Left renal pelvis (tissue), 4 donors: ENCODE measurements around the gene BNC2. TPM values are rescaled to one million over a fixed set of nuclear protein-coding genes. Genes with fewer than 3 reads are reported as not detected.

ENCODE experiments used
- DNase-seq, 4 donors: peaks; one replicate each; pipeline ENCODE4 v3.0.0-alpha.2; 2013; ENCODE audit warnings: low read depth in 4 of 4, low spot score in 3 of 4
- polyA plus RNA-seq, 4 donors: library from polyadenylated mRNA; unstranded; fragments of 120-200 nt; gene quantifications; one replicate each; pipeline ENCODE4 v1.2.1, GENCODE V29; 2013; ENCODE audit not compliant: insufficient read length in 4 of 4

BNC2 gene
- polyA plus RNA-seq, 4 donors, result 8.2 to 47.7 (median 9.3) TPM

GRCh38 chr9:16817002-16817401 is 53.5 kb downstream of the BNC2 start:
- no peak for DNase-seq

GRCh38 chr9:16816011-16816410 is 54.5 kb downstream of the BNC2 start:
- DNase-seq, result no peak

GRCh38 chr9:16815079-16815478 is 55.4 kb downstream of the BNC2 start:
- DNase-seq, result no peak

- no peak for DNase-seq
These were observed 56.6 kb downstream of the BNC2 start for GRCh38 chr9:16813838-16814237.

DNA sequence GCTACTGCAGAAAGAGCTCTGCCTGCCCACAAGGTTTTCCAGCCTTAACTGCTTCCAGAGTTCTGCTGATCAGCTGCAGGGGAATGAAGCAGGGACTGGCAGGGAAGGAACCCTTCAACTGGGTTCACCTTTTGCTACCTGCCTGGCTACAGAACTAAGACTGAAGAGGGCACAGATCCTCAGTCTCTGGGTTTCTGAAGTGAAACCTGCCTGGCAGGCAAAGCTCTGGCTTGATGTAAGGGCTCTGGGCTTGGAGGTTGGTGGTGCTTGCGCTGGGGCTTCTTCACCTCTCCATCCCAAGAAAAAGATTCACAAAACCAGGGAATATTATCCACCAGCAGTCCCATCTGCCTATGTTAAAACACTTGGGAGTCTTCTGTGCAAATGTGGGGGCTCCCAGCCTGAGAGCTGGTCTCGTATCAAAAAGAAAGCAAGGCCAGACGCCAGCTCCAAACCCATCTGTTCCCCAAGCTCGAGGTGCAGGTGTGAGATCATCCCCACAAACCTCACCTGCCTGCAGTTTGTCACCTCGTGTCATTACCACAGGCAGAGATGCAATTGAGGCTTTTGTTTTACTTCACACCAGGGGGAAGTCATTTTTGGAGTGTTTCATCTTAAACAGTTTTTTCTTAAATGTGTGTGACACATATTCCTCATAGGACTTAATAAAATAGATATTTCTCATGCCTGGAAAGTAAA is 58.3 kb downstream of the BNC2 start:
- DNase-seq, result no peak

DNA sequence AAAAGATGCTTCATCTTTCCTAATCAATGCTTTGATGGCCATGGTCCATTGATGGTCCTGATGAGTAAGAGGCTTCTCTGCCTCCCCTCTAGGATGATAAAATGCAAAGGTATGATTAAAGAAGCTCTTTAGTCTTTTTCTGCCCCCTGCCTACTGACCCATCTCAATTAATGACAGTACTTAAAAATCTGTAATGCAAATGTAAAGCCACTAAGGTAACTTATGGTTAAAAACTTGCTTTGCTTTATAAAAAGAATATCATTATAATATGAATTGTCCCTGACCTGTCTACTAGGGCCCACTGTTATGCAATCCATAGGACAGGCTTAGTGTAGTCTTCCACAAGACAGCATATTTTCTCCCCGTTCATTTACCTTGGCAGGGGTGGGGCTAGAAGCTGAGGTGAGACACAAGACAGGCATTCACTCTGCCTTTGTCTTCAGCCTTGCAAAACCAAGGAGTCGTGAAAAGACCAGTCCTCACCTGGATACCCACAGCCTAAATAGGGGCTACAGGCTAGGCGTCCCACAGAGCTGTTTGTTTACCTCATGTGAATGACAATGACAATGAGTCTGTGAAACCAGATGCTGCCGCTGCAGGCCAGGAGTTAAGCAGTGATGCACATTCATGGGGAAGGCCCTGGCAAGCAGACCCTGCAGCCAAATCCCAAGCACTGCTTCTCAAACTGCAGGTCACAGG is 60.4 kb downstream of the BNC2 start:
- no peak for DNase-seq

DNA sequence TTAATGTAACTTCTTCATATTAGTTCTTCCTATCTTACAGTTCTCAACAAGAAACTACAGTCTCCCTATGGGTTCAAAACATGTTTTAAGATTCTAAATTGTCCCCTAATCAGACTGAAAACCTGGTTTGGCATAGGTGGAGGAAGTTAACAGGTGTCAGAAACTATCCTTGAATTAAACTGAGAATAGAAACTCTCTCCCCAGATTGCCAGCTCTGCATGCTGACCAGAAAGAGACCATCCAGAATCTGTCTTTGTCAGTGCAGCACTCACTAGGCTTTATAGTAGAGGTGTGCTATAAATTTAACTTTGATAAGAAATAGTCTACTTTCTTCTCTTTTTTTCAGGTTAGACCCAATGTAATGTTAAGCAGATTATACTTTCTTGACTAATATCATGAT is 63.8 kb downstream of the BNC2 start:
- no peak for DNase-seq

DNA sequence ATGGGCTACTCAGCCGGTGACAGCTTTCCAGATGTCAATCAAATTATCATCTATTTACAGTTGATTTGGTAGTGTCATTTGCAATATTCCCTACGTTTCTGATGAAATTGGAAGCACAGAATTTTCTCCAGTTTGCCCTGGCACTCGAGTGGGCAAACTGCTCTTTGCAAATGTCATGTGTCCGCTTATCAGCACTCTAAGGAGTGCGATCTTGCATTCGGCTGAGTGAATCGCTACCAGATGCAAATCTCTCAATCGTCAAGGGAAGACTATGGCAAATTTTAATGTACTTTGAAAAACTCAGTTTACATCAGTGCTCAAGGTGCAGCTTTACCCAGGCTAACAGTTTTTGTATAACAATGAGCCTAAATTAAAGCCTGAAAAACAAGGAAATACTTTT is 66.8 kb downstream of the BNC2 start:
- DNase-seq, result no peak

DNA sequence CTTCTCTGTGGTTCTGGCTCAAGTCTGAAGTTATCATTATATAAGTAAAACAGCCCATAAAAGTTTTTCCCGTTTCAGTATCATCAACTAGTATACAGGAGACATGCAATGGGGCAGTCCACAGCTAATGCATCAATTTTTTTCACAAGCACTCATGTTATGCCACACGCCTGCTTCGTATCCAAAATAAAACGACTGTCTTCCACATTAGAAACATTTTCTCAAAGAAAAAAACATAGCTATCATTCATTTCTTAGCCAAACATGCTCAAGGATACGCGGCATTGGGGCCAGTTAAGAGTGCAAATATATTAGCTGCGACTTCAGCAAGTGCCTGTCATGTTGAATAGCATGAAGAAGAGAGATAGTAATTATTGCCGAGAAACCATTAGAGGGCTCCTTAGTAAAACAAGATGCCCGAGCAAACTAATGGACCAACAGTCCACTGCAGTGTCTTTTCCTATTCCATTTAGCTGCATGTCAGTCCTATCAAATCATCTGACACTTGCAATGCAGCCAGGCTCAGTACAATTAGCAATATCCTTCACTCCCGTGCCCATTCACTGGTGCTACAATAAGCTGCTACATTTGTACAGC is 68.5 kb downstream of the BNC2 start:
- DNase-seq, result no peak

- DNase-seq, result no peak
These were observed 74.1 kb downstream of the BNC2 start for GRCh38 chr9:16796304-16796825.

DNA sequence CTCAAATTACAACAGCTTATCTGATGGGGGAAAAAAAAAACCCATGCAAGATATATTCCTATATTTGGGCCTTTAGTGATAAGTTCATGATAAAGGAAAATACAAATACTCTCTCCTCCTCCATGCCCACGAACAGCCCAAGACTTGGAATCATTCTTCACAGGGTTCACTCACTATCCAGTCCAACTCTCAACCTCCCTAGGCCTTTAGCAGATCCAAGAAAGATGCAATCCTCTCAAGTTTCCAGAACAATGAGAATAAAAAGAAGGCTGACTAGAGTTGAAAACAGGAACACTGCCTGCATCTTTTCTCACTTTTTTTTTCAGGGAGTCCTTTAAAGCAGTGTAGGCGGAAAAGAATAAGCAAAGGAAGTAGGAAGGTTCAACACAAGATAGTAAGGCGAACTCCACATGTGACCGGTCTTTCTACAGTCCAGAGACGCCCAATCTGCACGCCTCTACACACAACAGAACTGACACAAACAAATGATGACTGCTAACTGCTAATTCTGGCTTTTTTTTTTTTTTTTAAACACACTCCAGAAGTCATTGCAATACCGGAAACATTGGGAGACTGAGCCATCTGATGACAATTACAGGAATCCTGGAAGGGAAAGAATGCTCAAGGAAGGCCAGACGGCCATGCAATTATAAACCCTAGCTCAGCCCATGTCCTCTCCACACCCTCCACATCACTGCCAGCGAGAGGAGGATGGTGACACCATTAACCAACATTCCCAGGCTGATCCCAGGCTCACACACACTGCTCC is 75.4 kb downstream of the BNC2 start:
- DNase-seq, result no peak

- no peak for DNase-seq
These were observed 76.4 kb downstream of the BNC2 start for GRCh38 chr9:16794103-16794502.

GRCh38 chr9:16787724-16788123 is 82.7 kb downstream of the BNC2 start:
- DNase-seq, result no peak

DNA sequence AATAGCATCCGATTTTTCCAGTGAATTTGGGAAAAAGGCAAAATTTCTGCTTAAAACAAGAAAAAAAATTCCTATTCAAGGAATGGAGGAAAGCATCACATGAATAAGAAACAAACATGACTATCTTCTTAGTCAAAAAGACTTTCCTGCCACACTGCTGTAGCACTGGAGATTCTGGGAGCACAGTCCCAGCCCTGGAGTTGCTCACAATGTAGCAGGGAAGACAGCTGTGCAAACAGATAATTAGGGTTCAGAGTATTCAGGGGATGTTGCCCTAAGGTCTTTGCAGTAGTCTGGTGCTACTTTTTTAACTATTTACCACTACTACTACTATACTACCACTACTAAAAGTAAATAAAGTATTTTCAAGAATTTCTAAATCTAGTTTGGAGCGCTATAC is 86.5 kb downstream of the BNC2 start:
- no peak for DNase-seq

- no peak for DNase-seq
These were observed 88.0 kb downstream of the BNC2 start for GRCh38 chr9:16782490-16782889.

- DNase-seq, result no peak
These were observed 95.1 kb downstream of the BNC2 start for GRCh38 chr9:16775330-16775729.

GRCh38 chr9:16773617-16774016 is 96.9 kb downstream of the BNC2 start:
- no peak for DNase-seq

GRCh38 chr9:16773116-16773515 is 97.4 kb downstream of the BNC2 start:
- DNase-seq, result no peak

DNA sequence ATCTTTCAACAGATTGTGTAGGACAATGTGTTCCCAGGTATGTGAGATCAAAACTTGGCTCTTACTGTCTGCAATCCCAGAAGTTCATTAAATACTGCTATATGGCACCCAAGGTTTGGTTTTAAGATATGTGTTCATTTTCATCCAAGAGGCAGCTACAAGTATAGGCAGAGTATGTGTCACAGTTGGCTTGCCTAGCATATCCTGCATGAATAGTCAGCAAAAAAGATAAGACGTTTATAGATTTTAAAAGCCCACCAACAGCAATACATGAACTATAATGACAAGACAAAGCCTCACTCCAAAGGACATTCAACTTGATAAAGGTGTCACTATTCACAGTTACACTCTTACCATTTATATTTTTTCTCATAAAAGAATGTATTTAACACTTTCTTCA is 99.1 kb downstream of the BNC2 start:
- no peak for DNase-seq

DNA sequence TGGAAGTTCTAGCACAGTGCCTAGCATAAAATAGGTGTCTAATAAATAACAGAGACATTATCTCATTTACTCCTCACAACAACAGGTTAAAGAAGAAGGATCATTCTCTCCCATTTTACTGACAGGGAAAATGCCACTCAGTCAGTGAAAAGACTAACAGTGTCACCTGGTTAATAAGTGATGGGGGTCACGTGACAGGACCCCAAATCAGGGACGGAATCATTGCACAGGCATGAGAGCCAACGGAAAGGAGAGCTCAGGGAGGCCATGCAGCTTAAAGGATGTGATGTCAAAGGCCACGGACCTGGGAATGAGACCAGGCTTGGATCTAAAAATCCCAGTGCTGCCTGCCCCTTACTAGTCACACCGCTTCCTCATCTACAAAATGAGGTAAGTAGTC is 101.2 kb downstream of the BNC2 start:
- no peak for DNase-seq

- no peak for DNase-seq
These were observed 101.7 kb downstream of the BNC2 start for GRCh38 chr9:16768816-16769215.
